HG03159 (cell line): ENCODE data around the gene IQCH.
"Not testable (repeated sequence)": the region's sequence is repeated elsewhere in the genome, so short reads cannot be mapped to it uniquely, and the experiment has no call there.

ENCODE experiments used
- ATAC-seq: cut with Tn5 transposase; IDR thresholded peaks from one replicate; pipeline ENCODE4 v1.9.1; 2021; ENCODE audit warnings: mild to moderate bottlenecking, moderate library complexity; ENCODE audit not compliant: unreplicated experiment

Gene IQCH

DNA sequence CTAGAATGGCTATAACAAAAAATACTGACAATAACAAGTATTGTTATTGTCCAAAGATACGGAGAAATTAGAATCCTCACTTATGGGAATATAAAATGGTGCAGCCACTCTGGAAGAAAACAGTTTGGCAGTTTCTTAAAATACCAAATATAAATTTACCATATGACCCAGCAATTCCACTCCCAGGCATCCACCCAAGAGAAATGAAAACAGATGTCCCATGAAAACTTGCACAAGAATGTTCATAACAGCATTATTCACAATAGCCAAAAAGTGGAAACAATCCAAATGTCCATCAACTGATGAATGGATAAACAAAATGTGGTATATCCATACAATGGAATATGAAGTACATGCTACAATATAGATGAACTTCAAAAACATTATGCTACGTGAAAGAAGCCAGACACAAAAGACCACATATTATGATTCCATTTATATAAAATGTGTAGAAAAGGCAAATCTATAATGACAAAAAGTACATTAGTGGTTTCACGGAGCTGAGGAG, 9.6 kb upstream of the IQCH start:
- no peak for ATAC-seq

DNA sequence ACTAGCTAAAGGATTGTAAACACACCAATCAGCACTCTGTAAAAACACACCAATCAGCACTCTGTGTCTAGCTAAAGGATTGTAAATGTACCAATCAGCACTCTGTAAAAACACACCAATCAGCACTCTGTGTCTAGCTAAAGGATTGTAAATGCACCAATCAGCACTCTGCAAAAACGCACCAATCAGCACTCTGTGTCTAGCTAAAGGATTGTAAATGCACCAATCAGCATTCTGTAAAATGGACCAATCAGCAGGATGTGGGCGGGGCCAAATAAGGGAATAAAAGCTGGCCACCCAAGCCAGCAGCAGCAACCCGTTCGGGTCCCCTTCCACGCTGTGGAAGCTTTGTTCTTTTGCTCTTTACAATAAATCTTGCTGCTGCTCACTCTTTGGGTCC, 8.0 kb upstream of the IQCH start:
- not testable (repeated sequence) for ATAC-seq

DNA sequence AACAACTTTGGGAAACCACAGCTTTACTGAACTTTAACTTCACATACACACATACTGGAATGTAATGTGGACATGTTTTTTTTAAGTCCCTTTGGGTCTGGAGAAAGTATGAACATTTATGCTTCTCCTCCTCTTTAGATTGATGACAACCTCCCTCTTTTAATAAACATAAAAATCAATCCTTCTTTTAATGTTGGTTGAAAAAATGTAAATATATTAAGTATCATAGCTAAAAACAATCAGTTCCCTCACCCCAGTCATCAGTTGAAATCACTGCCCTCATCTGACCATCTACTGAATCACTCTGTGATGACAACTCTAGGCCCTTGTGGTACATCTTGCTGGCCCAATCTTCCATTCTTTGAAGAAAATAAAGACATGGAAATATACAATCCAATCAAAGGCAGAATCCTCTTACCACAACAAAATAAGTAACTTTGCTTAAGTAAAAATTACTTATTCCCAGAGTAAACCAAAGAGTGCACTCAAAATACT, 6.5 kb upstream of the IQCH start:
- ATAC-seq, result no peak

DNA sequence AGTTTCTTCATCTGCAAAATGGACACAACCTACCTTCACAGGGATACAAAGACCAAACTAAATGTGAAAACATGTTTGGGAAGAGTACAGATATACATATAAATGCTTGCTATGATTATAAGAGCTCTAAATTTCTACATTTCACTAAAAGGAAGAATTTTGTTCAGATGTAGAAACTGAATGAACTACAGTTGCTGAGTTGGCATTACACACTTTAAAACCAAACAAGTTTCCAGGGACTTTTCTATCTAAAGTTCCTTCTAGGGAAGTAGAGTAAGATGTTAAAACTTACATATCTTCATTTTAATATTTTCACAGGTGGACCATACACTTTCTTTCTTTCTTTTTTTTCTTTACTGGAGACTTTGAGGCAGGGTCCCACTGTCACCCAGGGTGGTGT, 4.8 kb upstream of the IQCH start:
- ATAC-seq, result no peak

DNA sequence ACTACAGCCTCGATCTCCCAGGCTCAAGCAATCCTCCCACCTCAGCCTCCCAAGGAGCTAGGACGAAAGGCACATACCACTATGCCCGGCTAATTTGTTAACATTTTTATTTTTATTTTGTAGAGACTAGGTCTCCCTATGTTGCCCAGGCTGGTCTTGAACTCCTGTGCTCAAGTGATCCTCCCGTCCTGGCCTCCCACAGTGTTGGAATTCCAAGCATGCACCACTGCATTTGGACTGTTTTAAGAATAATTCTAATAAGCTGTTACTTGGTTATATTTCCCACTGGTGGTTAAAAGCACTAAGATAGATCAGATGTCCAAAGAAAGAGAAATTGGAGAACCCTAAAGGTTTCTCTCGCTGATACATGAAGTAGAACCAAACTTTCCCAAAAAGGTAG, 3.3 kb upstream of the IQCH start:
- no peak for ATAC-seq

DNA sequence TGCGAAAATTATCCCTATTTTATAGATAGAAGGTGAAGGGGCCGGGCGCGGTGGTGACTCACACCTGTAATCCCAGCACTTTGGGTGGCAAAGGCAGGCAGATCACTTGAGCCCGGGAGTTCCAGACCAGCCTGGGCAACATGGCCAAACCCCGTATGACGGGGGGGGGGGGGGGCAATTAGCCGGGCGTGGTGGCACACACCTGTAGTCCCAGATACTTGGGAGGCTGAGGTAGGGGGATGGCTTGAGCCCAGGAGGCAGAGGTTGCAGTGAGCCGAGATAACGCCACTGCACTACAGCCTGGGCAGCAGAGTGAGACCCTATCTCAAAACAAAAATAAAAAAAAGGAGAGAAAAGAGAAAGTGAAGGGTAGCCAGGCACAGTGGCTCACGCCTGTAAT, 1.5 kb upstream of the IQCH start:
- no peak for ATAC-seq

DNA sequence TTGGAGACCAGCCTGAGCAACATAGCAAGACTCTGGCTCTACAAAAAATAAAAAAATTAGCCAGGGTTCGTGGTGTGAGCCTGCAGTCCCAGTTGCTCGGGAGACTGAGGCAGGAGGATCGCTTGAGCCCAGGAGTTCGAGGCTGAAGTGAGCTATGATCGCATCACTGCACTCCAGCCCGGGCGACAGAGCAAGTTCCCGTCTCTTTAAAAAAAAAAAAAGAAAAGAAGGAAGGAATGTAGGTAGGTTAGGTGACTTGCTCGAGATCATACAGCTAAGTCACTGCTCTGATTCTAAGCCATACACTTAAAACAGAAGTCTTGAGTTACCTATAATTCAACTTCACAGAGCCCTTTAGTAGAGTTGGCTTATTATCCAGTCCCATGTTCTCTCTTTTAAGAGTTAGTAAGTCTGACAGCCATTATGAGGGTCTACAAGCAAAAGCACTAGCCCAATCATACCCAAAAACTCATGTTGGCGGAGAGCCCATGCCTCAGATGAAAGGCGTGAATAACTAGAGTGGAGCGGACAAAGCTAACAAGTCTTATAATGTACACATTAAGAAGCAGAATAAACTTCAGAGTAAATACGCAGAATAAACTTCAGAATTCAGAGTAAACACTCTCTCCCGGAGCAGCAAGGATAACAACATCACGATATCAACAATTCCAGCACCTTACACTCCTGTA, 893 bp upstream of the IQCH start:
- ATAC-seq, result no peak

DNA sequence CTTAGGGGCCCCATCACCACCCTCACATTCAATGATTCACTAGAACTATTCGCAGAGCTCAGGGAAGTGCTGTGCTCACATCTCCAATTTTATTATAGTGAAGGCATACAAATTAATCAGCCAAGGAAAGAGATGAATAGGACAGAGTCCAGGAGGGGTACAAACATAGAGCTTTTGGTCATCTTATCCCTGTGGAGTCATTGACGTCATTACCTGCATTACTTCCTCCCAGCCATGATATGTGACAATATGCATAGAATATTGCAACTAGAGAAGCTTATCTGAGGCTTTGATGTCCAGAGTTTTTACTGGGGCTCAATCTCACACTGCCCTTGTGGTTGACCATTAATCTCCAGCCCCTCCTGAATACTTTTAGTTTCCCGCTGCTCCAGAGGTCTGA, 1.5 kb downstream of the IQCH start:
- no peak for ATAC-seq

DNA sequence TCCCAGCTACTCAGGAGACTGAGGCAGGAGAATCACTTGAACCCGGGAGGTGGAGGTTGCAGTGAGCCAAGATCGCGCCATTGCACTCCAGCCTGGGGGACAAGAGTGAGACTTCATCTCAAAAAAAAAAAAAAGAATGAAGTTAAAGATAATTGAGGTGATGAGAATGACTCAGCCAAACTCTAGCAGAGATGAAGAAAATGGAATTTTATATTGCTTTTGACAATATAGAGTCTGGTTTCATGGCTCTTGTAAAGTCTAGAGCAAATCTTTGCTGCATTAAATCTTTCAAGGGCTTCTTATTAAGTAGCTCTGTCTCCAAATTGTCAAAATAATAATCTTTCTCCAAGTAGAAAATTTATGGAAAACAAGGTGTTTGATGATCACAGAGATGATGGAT, 3.8 kb downstream of the IQCH start:
- ATAC-seq, result not testable (repeated sequence)

DNA sequence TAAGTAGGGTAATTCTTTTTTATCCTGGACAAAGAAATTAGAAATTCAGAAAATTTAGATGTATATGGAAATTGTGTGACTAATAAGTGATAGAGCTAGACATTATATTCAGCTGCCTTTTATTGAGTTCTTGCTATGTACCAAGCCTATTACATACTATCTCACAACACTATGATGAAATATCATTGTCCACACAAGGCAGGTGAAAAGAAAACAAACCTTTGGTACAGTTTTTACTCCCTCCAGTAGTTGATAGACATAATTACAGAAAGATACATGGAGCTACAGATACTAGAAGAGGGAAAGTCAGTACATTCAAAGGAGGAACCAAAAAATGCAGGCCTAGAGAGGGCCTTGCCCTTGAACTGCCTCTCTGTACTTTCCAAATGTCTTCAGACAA, 4.8 kb downstream of the IQCH start:
- no peak for ATAC-seq

DNA sequence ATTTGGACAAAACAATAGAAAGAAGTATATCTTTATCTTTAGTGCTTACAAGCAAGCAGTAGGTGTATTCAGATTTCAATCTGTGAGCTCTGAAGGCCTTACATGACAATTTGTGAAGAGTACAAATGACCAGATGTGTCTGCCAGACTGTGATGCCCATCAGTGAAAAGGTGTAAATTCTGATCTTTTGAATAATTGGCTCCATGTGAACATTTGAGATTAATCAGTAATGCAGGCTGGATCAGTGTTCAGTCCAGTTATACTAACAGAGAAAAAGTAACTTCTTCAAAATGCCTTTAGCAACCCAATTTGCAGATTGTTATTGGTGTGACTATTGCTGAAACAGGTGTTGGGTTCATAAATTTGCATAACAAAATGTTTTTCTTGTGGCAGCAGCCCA, 5.2 kb downstream of the IQCH start:
- no peak for ATAC-seq

DNA sequence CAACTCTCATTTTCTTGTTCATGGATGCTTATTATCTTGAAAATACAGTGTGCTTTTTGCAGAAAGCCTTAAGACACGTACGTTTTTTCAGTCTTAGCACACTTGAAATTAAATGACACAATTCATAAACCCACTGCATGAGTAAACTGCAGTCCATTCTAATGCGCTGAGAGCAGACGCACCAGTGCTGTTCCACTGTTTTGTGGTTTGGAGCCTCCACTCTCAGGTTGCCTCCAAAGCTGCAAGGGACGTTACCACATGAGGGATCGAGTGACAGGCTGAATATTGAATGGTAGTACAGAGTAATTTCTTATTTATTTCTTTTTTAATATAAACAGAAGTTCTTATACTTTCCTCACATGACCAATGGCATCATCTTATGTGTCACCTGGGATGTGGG, 12.3 kb downstream of the IQCH start:
- no peak for ATAC-seq

DNA sequence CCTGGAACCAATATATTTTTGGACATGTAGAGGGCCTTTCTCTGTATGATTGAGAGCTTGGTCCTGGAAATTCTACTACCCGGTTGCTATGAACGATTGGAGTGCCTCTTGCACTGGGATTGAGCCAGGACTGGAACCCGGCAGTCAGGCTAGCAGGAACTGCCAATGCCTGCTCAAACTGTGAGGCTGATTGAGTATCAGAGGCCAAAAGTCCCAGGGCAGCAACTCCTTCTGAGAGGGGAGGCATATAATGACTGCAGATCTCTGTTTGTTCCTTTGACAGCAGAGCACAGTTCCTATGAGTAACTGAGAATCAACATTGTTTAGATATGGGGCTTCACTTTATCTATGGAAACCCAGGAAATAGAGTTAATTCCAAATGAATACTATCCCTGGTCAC, 12.9 kb downstream of the IQCH start:
- no peak for ATAC-seq

DNA sequence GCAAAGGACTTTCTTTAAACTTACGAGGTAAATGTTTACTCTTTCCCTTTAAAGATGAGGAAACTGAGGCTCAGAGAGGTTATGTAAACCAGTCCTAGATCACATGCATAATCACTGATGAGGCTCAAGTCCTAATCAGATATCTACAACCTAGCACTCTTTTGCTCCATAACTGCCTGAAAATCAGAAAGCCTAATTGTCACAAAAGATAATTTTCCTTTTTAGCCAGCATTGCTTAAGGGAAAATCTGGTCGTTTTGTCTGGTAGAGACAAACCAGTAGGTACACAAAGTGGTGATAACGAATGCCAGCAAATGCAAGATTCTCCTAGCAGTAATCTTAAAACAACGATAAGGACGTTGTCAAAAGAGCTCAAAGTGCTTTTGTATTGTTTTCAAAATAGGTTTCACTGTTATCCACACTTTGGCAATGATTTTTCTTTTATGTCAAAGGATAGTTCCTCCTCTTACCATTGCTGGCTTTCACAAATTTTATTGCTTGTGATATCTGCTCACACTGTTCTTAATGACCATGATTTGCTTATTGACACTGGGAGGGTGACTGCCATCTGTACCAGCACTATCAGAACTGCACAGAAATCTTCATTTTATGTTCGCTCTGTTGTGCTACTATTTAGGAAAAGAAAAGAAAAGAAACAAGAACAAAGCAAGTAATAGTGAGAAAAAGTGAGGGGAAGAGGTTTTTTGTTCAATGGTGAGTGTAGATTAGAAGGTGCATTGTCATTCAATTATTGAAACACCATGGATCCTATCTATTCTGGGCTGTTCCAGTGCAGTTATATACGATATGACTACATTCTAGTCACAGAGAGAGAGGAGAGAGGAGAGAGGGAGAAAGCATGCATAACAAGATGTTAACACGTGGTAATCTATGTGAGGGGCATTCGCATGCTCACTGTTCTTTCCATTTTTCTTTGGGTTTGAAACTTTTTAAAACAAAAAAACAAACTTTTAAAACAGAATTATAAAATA, 13.7 kb downstream of the IQCH start:
- no peak for ATAC-seq

DNA sequence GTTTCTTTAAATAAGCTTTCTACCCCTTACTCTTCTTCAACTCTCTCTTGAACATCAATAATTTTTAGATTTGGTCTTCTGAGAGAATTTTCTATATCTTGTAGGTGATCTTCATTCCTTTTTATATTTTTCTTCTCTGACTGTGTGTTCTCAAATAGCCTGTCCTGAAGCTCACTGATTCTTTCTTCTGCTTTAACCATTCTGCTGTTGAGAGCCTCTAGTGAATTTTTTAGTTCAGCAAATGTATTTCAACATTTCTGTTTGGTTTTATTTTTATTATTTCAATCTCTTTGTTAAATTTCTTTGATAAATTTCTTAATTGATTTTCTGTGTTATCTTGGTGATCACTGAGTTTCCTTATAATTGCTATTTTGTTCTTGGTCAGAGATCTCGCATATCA, 19.6 kb downstream of the IQCH start:
- no peak for ATAC-seq

DNA sequence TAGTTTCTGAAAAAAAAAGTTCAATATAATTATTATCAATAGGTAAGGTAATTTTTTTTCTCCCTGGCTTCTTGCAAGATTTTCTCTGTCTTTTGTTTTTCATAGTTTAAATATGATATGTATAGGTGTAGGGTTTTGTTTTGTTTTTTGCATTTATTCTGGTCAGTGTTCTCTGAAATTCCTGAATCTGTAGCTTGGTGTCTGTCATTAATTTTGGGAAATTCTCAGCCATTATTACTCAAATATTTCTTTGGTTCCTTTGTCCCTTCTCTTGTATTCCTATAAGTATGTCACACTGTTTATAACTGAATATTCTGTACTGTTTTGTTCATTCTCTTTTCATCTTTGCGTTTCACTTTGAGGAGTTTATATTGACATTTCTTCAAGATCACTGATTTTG, 22.1 kb downstream of the IQCH start:
- ATAC-seq, result no peak

DNA sequence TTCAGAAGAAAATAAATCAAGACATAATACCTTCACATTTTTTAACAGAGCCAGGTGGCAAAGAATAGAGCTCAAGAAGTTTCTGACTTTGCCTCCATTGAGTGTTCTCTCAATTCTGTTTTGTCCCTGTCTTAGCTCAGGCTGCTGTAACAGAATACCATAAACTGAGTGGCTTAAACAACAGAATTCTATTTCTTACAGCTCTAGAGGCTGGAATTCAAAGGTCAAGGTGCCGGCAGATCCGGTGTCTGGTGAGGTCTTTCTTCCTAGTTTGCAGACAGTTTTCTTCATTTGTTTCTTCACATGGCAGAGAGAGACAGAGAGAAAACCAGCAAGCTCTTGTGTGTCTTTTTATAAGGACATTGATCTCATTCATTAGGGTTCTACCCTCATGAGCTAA, 25.6 kb downstream of the IQCH start:
- no peak for ATAC-seq

DNA sequence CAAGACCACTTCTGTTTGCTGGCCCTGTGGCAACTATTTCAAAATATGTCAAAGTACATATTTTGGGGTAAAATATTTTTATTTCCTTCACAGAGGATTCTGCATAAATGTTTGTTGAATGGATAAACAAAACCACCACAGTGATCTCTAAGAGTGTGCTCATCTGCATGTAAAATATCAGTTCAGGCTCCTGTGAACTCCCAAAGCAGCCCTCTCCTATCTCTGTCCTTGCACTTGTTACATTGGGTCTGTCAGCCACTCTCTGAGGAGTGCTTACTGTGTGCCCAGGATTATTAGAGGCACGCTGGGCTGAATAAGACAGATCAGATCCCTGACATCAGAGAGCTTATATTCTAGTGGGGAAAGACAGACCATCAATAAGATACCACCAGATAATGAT, 27.1 kb downstream of the IQCH start:
- ATAC-seq, result no peak

DNA sequence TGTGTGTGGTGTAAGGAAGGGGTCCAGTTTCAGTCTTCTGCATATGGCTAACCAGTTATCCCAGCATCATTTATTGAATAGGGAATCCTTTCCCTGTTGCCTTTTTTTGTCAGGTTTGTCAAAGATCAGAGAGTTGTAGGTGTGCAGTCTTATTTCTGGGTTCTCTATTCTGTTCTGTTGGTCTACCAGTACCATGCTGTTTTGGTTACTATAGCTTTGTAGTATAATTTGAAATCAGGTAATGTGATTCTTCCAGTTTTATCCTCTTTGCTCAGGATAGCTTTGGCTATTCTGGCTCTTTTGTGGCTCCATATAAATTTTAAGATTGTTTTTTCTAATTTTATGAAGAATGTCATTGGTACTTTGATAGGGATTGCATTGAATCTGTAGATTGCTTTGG, 31.0 kb downstream of the IQCH start:
- ATAC-seq, result not testable (repeated sequence)

DNA sequence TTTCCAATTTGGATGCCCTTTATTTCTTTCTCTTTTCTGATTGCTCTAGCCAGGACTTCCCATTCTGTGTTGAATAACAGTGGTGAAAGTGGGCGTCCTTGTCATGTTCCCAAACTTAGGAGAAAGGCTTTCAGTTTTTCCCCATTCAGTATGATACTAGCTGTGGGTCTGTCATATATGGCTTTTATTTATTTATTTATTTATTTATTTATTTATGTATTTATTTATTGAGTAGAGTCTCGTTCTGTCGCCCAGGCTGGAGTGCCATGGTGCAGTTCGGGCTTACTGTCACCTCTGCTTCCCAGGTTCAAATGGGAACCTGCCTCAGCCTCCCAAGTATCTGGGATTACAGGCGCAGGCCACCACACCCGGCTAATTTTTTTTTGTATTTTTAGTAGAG, 31.8 kb downstream of the IQCH start:
- ATAC-seq, result not testable (repeated sequence)

DNA sequence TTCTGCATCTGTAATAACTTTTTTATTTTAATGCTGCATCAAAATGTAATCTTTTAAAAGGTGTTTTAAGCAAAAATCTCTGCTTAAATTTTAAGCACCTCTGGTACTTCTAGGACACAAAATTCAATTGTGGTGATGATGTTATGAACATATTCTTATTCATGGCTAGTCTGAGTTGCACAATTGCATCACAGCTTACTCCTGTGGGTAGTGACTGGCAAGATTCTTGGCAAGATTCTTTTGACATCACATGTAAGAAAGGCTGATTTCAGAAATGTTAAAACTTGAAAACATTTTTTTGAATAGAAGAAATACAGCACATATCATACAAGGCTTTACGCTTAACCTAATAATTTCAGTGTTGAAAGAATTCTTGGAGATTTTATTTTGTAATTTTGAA, 35.7 kb downstream of the IQCH start:
- no peak for ATAC-seq

DNA sequence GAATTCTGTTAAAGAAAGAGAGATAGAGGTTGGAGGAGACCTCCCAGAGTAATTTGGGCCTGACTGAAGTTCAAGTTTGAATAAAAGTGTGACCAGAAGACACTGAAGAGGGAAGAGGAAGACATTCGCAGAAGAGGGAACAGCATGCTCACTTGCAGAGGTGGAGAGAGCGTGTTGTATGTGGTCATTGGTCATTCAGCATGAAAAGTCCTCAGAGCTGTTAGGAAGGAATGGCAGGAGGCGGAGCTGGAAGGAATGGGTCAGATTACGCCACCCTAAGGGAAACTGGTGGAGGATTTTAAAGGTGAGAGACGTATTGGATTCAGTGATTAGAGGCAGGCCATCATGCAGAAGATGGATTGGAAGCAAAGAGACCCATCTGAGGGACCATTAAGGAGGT, 41.6 kb downstream of the IQCH start:
- no peak for ATAC-seq
